ENCODE data around the gene GJB6. TPM values are rescaled to one million over a fixed set of nuclear protein-coding genes. Genes with fewer than 3 reads are reported as not detected.

Gene GJB6
- total and polyA plus RNA-seq, 2 donors (not counting 3 experiments of a cell fraction or from before 2014, with no cell fraction given): not detected

DNA sequence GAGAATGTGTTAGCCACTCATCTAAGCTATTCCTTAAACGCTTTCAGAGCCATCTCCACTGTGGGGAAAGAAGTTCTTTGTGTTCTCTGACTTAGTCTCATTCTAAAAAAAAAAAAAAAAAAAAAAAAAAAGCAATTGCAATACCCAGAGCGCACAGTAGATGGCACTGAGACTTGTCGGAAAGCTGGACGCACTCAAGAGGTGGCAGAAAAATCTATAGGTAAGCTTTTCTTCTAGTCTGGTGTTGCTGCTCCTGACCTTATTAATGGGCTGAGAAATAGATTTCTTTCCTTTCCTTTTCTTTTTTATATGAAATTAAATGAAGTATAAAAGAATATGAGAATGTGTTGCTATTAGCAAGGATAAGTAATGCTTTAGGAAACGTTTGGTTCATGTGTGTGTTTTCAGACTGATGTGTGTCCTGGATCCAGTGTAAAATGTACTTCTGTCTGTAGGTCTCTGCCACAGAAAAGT lies 34.7 kb downstream of the GJB6 start:
- no peaks in the 10 kb centered on the region for H4K20me1 ChIP-seq (replicated peaks; ENCODE audit: control insufficient read depth, extremely low read depth, insufficient read depth, low read length)
- no peak overlapping the region for H3K9ac ChIP-seq (replicated peaks; ENCODE audit: extremely low read depth, insufficient read depth, low read length)
- peak; percentile 77 for FAIRE-seq
- H3K4me2 ChIP-seq (ENCODE audit: insufficient read depth, low read length): no peak overlapping the region
- DNase-seq (ENCODE audit: low read depth, low spot score): peak; percentile 54
- no peak overlapping the region for H2AFZ ChIP-seq (ENCODE audit: low read depth, low read length)
- intact Hi-C loops (cut with micrococcal nuclease) (loop anchor here (1.0 to 5.0 kb wide), 2 partner anchors 292 to 730 kb away; no protein-coding TSS in a partner anchor), dilution Hi-C loops (cut with MboI; ENCODE audit: extremely low pct_ligation_motif_present, low sequenced_read_pairs) (no loop called here)
- no peaks in the 10 kb centered on the region for H3K9me3 ChIP-seq (replicated peaks; ENCODE audit: control insufficient read depth, insufficient read depth, low read length)
- no peak overlapping the region for H3K4me3 ChIP-seq (replicated peaks in 1 of 3; ENCODE audit: insufficient read depth in 1 of 3, low read depth in 1 of 3, low read length in 3 of 3)
- no peaks in the 10 kb centered on the region for H3K79me2 ChIP-seq (ENCODE audit: control insufficient read depth, insufficient read depth, low read length)
- H3K36me3 ChIP-seq (ENCODE audit: control insufficient read depth in 2 of 2, extremely low read depth in 1 of 2, insufficient read depth in 2 of 2, low read length in 2 of 2): no peaks in the 10 kb centered on the region
- ChIA-PET CTCF (interaction anchor here (0.6 to 5.1 kb wide), 48 partner anchors 8 to 934 kb away, joined by 3 to 109 read pairs (median 4); partner anchors contain the start of gene IL17D), POLR2A (interaction anchor here (0.7 kb wide), 2 partner anchors 100 to 1476 kb away, joined by 4 to 6 read pairs; no protein-coding TSS in a partner anchor)
- no TSS peak for BruUV-seq (replicated peaks)
- H3K27ac ChIP-seq (ENCODE audit: insufficient read depth, low read depth, low read length): no peak overlapping the region
- H3K9me1 ChIP-seq (replicated peaks; ENCODE audit: control insufficient read depth, extremely low read depth, insufficient read depth, low read length): no peaks in the 10 kb centered on the region
- H3K4me1 ChIP-seq (ENCODE audit: control insufficient read depth, extremely low read depth, insufficient read depth, low read length): no peaks in the 10 kb centered on the region
- TF ChIP-seq FOS (IDR thresholded peaks at IDR 0.05; ENCODE audit: borderline replicate concordance, insufficient read depth, low read length) (no peak), EZH2 (IDR thresholded peaks at IDR 0.05; ENCODE audit: borderline replicate concordance, low read depth, low read length, severe bottlenecking) (no peak), MYC (IDR thresholded peaks at IDR 0.05; ENCODE audit: low read depth, low read length) (no peak)
- TF ChIP-seq, protein P1, sequence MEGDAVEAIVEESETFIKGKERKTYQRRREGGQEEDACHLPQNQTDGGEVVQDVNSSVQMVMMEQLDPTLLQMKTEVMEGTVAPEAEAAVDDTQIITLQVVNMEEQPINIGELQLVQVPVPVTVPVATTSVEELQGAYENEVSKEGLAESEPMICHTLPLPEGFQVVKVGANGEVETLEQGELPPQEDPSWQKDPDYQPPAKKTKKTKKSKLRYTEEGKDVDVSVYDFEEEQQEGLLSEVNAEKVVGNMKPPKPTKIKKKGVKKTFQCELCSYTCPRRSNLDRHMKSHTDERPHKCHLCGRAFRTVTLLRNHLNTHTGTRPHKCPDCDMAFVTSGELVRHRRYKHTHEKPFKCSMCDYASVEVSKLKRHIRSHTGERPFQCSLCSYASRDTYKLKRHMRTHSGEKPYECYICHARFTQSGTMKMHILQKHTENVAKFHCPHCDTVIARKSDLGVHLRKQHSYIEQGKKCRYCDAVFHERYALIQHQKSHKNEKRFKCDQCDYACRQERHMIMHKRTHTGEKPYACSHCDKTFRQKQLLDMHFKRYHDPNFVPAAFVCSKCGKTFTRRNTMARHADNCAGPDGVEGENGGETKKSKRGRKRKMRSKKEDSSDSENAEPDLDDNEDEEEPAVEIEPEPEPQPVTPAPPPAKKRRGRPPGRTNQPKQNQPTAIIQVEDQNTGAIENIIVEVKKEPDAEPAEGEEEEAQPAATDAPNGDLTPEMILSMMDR (IDR thresholded peaks at IDR 0.05; ENCODE audit: extremely low read depth in 1 of 2, insufficient read depth in 1 of 2, low read depth in 1 of 2, low read length in 2 of 2): peak; percentile 64 to 75
- H3K27me3 ChIP-seq (ENCODE audit: control insufficient read depth in 2 of 2, insufficient read depth in 2 of 2, low read length in 2 of 2): peaks cover 45 to 68% of the 10 kb centered on the region in 2 experiments

DNA sequence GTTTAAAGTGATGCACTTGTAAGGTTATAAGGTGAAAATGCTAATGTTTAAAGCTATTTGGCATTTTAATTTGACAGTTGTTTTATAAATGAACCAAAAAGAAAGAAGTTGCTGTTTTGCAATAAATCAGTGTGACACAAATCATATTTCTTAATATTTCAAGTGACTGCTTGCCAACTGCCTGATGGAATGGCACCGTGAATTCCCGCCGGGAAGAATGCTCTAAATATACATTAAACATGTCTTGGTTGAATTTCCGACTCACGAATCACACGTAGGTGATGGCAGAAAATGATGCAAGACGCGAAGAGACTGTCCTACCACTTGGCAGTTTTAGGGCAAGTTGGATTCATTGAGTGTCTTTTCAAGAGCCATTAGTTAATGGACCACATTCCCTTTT lies 36.3 kb downstream of the GJB6 start:
- Histone ChIP-seq H3K9ac (replicated peaks; ENCODE audit: extremely low read depth, insufficient read depth, low read length) (no peak overlapping the region), H3K4me3 (replicated peaks in 1 of 3; ENCODE audit: insufficient read depth in 1 of 3, low read depth in 1 of 3, low read length in 3 of 3) (no peak overlapping the region), H3K9me1 (replicated peaks; ENCODE audit: control insufficient read depth, extremely low read depth, insufficient read depth, low read length) (no peaks in the 10 kb centered on the region), H3K27me3 (ENCODE audit: control insufficient read depth in 2 of 2, insufficient read depth in 2 of 2, low read length in 2 of 2) (peaks cover 58 to 75% of the 10 kb centered on the region in 2 experiments), H3K36me3 (ENCODE audit: control insufficient read depth in 2 of 2, extremely low read depth in 1 of 2, insufficient read depth in 2 of 2, low read length in 2 of 2) (no peaks in the 10 kb centered on the region), H3K9me3 (replicated peaks; ENCODE audit: control insufficient read depth, insufficient read depth, low read length) (no peaks in the 10 kb centered on the region), H3K4me1 (ENCODE audit: control insufficient read depth, extremely low read depth, insufficient read depth, low read length) (no peaks in the 10 kb centered on the region), H3K4me2 (ENCODE audit: insufficient read depth, low read length) (no peak overlapping the region), H3K79me2 (ENCODE audit: control insufficient read depth, insufficient read depth, low read length) (no peaks in the 10 kb centered on the region), H4K20me1 (replicated peaks; ENCODE audit: control insufficient read depth, extremely low read depth, insufficient read depth, low read length) (no peaks in the 10 kb centered on the region), H3K27ac (ENCODE audit: insufficient read depth, low read depth, low read length) (no peak overlapping the region), H2AFZ (ENCODE audit: low read depth, low read length) (no peak overlapping the region)
- CTCF ChIA-PET: interaction anchor here (0.9 to 5.1 kb wide), 3 partner anchors 13 to 730 kb away, joined by 3 to 109 read pairs (median 3); no protein-coding TSS in a partner anchor
- BruUV-seq (replicated peaks): no TSS peak
- DNase-seq (ENCODE audit: low read depth, low spot score) (no peak), FAIRE-seq (no peak)
- dilution Hi-C loops (cut with MboI; ENCODE audit: extremely low pct_ligation_motif_present, low sequenced_read_pairs): no loop called here
- intact Hi-C loops (cut with micrococcal nuclease): loop anchor here (5.0 kb wide), 1 partner anchor 732 kb away; no protein-coding TSS in a partner anchor
- POLR2A ChIA-PET: no interaction called here
- no peak for TF ChIP-seq POLR2A (IDR thresholded peaks at IDR 0.05; ENCODE audit: low read depth, low read length)
- TF ChIP-seq POLR2AphosphoS5 (IDR thresholded peaks at IDR 0.05; ENCODE audit: insufficient read depth, low read depth, low read length): no peak
- no peak for TF ChIP-seq EZH2 (IDR thresholded peaks at IDR 0.05; ENCODE audit: borderline replicate concordance, low read depth, low read length, severe bottlenecking)
- TF ChIP-seq GATA2 (IDR thresholded peaks at IDR 0.05; ENCODE audit: insufficient read depth, insufficient read length, low read depth, low read length): no peak
- no peak for TF ChIP-seq MYC (IDR thresholded peaks at IDR 0.05; ENCODE audit: low read depth, low read length)
- TF ChIP-seq, protein P1 (IDR thresholded peaks at IDR 0.05; ENCODE audit: extremely low read depth in 1 of 2, insufficient read depth in 1 of 2, low read depth in 1 of 2, low read length in 2 of 2): no peak
- no peak for TF ChIP-seq FOS (IDR thresholded peaks at IDR 0.05; ENCODE audit: borderline replicate concordance, insufficient read depth, low read length)
- TF ChIP-seq, protein P2, sequence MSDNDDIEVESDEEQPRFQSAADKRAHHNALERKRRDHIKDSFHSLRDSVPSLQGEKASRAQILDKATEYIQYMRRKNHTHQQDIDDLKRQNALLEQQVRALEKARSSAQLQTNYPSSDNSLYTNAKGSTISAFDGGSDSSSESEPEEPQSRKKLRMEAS (IDR thresholded peaks at IDR 0.05; ENCODE audit: insufficient read depth, insufficient read length): no peak
- TF ChIP-seq JUN (IDR thresholded peaks at IDR 0.05; ENCODE audit: borderline replicate concordance, insufficient read depth, insufficient read length, low read depth): no peak
